ENCODE measurements around the gene MAGEA9B.

DNA sequence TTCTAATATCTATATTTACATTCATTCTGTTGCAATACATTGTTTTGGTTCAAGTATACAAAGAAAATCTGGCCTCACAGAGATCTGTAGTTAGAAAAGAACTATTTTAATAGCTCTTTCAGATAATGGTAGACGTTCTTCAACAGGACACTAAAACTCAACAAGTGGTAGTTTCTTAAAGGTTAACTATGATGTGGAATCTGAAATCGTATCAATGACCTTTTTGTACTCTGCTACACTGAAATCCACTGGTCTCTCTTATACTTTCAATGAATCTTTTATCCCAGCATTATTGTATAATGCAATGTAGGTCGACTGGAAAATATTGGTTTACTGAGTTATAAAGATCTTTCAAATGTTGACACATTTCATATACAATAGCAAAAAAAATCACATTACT is 31.6 kb upstream of the MAGEA9B start:
- TF ChIP-seq, protein P1, sequence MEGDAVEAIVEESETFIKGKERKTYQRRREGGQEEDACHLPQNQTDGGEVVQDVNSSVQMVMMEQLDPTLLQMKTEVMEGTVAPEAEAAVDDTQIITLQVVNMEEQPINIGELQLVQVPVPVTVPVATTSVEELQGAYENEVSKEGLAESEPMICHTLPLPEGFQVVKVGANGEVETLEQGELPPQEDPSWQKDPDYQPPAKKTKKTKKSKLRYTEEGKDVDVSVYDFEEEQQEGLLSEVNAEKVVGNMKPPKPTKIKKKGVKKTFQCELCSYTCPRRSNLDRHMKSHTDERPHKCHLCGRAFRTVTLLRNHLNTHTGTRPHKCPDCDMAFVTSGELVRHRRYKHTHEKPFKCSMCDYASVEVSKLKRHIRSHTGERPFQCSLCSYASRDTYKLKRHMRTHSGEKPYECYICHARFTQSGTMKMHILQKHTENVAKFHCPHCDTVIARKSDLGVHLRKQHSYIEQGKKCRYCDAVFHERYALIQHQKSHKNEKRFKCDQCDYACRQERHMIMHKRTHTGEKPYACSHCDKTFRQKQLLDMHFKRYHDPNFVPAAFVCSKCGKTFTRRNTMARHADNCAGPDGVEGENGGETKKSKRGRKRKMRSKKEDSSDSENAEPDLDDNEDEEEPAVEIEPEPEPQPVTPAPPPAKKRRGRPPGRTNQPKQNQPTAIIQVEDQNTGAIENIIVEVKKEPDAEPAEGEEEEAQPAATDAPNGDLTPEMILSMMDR (IDR thresholded peaks at IDR 0.05; ENCODE audit: insufficient read depth, low read length): no peak
- TF ChIP-seq, protein P2, sequence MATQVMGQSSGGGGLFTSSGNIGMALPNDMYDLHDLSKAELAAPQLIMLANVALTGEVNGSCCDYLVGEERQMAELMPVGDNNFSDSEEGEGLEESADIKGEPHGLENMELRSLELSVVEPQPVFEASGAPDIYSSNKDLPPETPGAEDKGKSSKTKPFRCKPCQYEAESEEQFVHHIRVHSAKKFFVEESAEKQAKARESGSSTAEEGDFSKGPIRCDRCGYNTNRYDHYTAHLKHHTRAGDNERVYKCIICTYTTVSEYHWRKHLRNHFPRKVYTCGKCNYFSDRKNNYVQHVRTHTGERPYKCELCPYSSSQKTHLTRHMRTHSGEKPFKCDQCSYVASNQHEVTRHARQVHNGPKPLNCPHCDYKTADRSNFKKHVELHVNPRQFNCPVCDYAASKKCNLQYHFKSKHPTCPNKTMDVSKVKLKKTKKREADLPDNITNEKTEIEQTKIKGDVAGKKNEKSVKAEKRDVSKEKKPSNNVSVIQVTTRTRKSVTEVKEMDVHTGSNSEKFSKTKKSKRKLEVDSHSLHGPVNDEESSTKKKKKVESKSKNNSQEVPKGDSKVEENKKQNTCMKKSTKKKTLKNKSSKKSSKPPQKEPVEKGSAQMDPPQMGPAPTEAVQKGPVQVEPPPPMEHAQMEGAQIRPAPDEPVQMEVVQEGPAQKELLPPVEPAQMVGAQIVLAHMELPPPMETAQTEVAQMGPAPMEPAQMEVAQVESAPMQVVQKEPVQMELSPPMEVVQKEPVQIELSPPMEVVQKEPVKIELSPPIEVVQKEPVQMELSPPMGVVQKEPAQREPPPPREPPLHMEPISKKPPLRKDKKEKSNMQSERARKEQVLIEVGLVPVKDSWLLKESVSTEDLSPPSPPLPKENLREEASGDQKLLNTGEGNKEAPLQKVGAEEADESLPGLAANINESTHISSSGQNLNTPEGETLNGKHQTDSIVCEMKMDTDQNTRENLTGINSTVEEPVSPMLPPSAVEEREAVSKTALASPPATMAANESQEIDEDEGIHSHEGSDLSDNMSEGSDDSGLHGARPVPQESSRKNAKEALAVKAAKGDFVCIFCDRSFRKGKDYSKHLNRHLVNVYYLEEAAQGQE (IDR thresholded peaks at IDR 0.05; ENCODE audit: insufficient replicate concordance, low read depth): no peak
- no peak for TF ChIP-seq POLR2AphosphoS5 (IDR thresholded peaks at IDR 0.05; ENCODE audit: low read depth)
